SH-SY5Y (cell line): ENCODE data around the gene FBLL1.

ENCODE experiments used
- GATA2 ChIP-seq: IDR thresholded peaks from 2 replicates; pipeline ENCODE4 v1.6.1; 2011; ENCODE audit warnings: mild to moderate bottlenecking, low read depth, low read length
- GATA3 ChIP-seq: IDR thresholded peaks from 2 replicates; pipeline ENCODE4 v1.6.1; 2011; ENCODE audit warnings: low read depth, mild to moderate bottlenecking, low read length, moderate library complexity

GRCh38 chr5:168578006-168578405 lies 48.9 kb downstream of the FBLL1 start:
- no peak for TF ChIP-seq GATA3
- no peak for TF ChIP-seq GATA2
